PFSK-1 (cell line): ENCODE measurements around the gene FERMT2.

ENCODE experiments used
- POLR2AphosphoS5 ChIP-seq: IDR thresholded peaks from 2 replicates; pipeline ENCODE4 v1.6.1; 2012; ENCODE audit warnings: low read depth, mild to moderate bottlenecking, control low read depth, low read length, moderate library complexity
- REST ChIP-seq, 2 experiments: IDR thresholded peaks; 2 replicates each; pipeline versions ENCODE4 v1.6.1 to v1.8.0; 2011 to 2012; ENCODE audit warnings: low read depth in 2 of 2, low read length in 2 of 2, control low read depth in 1 of 2, inconsistent platforms in 1 of 2, mild to moderate bottlenecking in 1 of 2, moderate library complexity in 1 of 2; ENCODE audit not compliant: insufficient read depth in 1 of 2
- SIN3A ChIP-seq: IDR thresholded peaks from 2 replicates; pipeline ENCODE4 v1.6.1; 2012; ENCODE audit warnings: mild to moderate bottlenecking, low read length, moderate library complexity, borderline replicate concordance; ENCODE audit not compliant: insufficient read depth
- TAF1 ChIP-seq: IDR thresholded peaks from 2 replicates; pipeline ENCODE4 v1.6.1; 2012; ENCODE audit warnings: low read length, control low read depth, borderline replicate concordance; ENCODE audit not compliant: insufficient read depth

GRCh38 chr14:52918486-52918885 lies 32.4 kb downstream of the FERMT2 start:
- TF ChIP-seq REST (IDR thresholded peaks at IDR 0.05; ENCODE audit: insufficient read depth in 1 of 2, low read depth in 2 of 2, low read length in 2 of 2) (no peak), TAF1 (no peak), SIN3A (no peak), POLR2AphosphoS5 (no peak)
